Gastrocnemius medialis (tissue), 4 donors: ENCODE data around the gene CDH20.

Experiments
- POLR2A ChIP-seq, 2 donors: fragments of 450-650 bp; IDR thresholded peaks; one replicate each; pipeline ENCODE4 v1.6.1; 2017; ENCODE audit warnings: antibody characterized with exemption in 2 of 2, mild to moderate bottlenecking in 2 of 2, moderate library complexity in 2 of 2
- TF ChIP-seq, protein P1 (sequence below), 5 experiments: fragments of 450-650 bp in 3 of 5; fragments of 200-600 bp in 2 of 5; sonication (generic) in 2 of 5; IDR thresholded peaks in 4 of 5; conservative IDR thresholded peaks in 1 of 5; 1 replicate in 4 of 5; 2 replicates in 1 of 5; pipeline ENCODE4 v1.5.1; 2016 to 2019; ENCODE audit warnings: antibody characterized with exemption in 5 of 5, mild to moderate bottlenecking in 3 of 5, moderate library complexity in 3 of 5

DNA sequence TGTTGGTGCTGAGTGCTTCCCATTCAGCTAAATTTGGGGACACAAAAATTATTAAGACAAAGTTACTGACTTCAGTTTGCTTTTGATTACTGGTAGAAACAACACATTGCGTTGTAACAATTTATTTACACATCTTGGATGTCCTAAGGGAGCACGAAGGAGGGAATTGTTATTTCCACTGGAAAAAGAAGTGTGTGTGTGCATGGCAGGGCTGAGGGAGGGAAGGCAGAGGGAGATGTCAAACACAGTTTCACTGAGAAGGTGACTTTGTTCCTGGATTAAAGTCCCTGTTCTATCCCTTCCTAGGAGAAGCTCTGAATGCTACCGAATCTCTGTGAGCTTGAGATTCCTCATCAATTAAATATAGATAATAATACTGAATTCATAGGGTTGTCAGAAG, 3.8 kb upstream of the CDH20 start:
- TF ChIP-seq, protein P1, sequence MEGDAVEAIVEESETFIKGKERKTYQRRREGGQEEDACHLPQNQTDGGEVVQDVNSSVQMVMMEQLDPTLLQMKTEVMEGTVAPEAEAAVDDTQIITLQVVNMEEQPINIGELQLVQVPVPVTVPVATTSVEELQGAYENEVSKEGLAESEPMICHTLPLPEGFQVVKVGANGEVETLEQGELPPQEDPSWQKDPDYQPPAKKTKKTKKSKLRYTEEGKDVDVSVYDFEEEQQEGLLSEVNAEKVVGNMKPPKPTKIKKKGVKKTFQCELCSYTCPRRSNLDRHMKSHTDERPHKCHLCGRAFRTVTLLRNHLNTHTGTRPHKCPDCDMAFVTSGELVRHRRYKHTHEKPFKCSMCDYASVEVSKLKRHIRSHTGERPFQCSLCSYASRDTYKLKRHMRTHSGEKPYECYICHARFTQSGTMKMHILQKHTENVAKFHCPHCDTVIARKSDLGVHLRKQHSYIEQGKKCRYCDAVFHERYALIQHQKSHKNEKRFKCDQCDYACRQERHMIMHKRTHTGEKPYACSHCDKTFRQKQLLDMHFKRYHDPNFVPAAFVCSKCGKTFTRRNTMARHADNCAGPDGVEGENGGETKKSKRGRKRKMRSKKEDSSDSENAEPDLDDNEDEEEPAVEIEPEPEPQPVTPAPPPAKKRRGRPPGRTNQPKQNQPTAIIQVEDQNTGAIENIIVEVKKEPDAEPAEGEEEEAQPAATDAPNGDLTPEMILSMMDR (IDR thresholded peaks at IDR 0.05 in 4 of 5, conservative IDR thresholded peaks at IDR 0.05 in 1 of 5) = no peak
- no peak for TF ChIP-seq POLR2A (IDR thresholded peaks at IDR 0.05)
